IMR-90 (cell line): ENCODE results near the gene ADAMTS14.

Experiments used
- BHLHE40 ChIP-seq: fragments of 150-350 bp; IDR thresholded peaks from 2 replicates; pipeline ENCODE4 v1.6.1; 2016; ENCODE audit warnings: mild to moderate bottlenecking, low read depth, low read length
- CEBPB ChIP-seq: IDR thresholded peaks from 2 replicates; pipeline ENCODE4 v1.6.1; 2012; ENCODE audit warnings: low read depth, low read length, improper control_type of control experiment
- MAFK ChIP-seq: IDR thresholded peaks from 2 replicates; pipeline ENCODE4 v1.6.1; 2012; ENCODE audit warnings: low read depth, low read length, improper control_type of control experiment
- MAZ ChIP-seq: IDR thresholded peaks from 2 replicates; pipeline ENCODE4 v1.6.1; 2012; ENCODE audit warnings: low read depth, mild to moderate bottlenecking, low read length, improper control_type of control experiment, moderate library complexity, borderline replicate concordance
- MXI1 ChIP-seq: IDR thresholded peaks from 2 replicates; pipeline ENCODE4 v1.6.1; 2012; ENCODE audit warnings: low read depth, mild to moderate bottlenecking, low read length, moderate library complexity, borderline replicate concordance
- POLR2A ChIP-seq: IDR thresholded peaks from 2 replicates; pipeline ENCODE4 v1.6.1; 2012; ENCODE audit warnings: mild to moderate bottlenecking, low read depth, low read length
- RAD21 ChIP-seq: IDR thresholded peaks from 2 replicates; pipeline ENCODE4 v1.6.1; 2012; ENCODE audit warnings: low read length, improper control_type of control experiment
- RCOR1 ChIP-seq: IDR thresholded peaks from 2 replicates; pipeline ENCODE4 v1.6.1; 2012; ENCODE audit warnings: mild to moderate bottlenecking, low read length, improper control_type of control experiment; ENCODE audit not compliant: insufficient replicate concordance
- RFX5 ChIP-seq: IDR thresholded peaks from 2 replicates; pipeline ENCODE4 v1.8.0; 2012; ENCODE audit warnings: low read depth, mild to moderate bottlenecking, low read length, moderate library complexity
- SMC3 ChIP-seq: fragments of 150-350 bp; IDR thresholded peaks from 2 replicates; pipeline ENCODE4 v1.6.1; 2016; ENCODE audit warnings: low read depth, mild to moderate bottlenecking, antibody characterized with exemption, low read length, moderate library complexity
- USF2 ChIP-seq: fragments of 150-350 bp; IDR thresholded peaks from 2 replicates; pipeline ENCODE4 v1.6.1; 2017; ENCODE audit warnings: mild to moderate bottlenecking, antibody characterized with exemption, low read length, low read depth
- TF ChIP-seq, protein P1 (sequence below): conservative IDR thresholded peaks from 2 replicates; pipeline ENCODE4 v1.5.1; 2012; ENCODE audit warnings: mild to moderate bottlenecking, low read depth, low read length, improper control_type of control experiment

GRCh38 chr10:70745555-70745954, 73.2 kb downstream of the ADAMTS14 start:
- TF ChIP-seq RAD21 (no peak), CEBPB (no peak), POLR2A (no peak), MAZ (no peak), BHLHE40 (no peak), USF2 (no peak), MXI1 (no peak), SMC3 (no peak), RFX5 (no peak), RCOR1 (no peak), MAFK (no peak)
- TF ChIP-seq, protein P1, sequence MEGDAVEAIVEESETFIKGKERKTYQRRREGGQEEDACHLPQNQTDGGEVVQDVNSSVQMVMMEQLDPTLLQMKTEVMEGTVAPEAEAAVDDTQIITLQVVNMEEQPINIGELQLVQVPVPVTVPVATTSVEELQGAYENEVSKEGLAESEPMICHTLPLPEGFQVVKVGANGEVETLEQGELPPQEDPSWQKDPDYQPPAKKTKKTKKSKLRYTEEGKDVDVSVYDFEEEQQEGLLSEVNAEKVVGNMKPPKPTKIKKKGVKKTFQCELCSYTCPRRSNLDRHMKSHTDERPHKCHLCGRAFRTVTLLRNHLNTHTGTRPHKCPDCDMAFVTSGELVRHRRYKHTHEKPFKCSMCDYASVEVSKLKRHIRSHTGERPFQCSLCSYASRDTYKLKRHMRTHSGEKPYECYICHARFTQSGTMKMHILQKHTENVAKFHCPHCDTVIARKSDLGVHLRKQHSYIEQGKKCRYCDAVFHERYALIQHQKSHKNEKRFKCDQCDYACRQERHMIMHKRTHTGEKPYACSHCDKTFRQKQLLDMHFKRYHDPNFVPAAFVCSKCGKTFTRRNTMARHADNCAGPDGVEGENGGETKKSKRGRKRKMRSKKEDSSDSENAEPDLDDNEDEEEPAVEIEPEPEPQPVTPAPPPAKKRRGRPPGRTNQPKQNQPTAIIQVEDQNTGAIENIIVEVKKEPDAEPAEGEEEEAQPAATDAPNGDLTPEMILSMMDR: no peak
